Spleen (tissue), 11 donors: ENCODE measurements around the gene SSBP2. TPM values are rescaled to one million over a fixed set of nuclear protein-coding genes. Genes with fewer than 3 reads are reported as not detected.

Experiments used
- DNase-seq: peaks from one replicate; pipeline ENCODE4 v3.0.0-alpha.2; 2020
- H3K27ac ChIP-seq, 8 donors: fragments of 200-600 bp; sonication (generic) in 7 of 8; 1 replicate in 4 of 8; 2 replicates in 4 of 8; pipeline versions ENCODE4 v1.5.0 to v1.8.0; 2016 to 2021; ENCODE audit warnings: inconsistent platforms in 4 of 8, mild to moderate bottlenecking in 4 of 8, moderate library complexity in 1 of 8
- H3K27me3 ChIP-seq, 7 donors: fragments of 200-600 bp; sonication (generic) in 6 of 7; replicated peaks in 1 of 7; 1 replicate in 4 of 7; 2 replicates in 3 of 7; pipeline versions ENCODE4 v1.5.0 to v1.8.0; 2016 to 2021; ENCODE audit warnings: inconsistent platforms in 3 of 7, mild to moderate bottlenecking in 1 of 7
- H3K36me3 ChIP-seq, 6 donors: fragments of 200-600 bp; sonication (generic) in 5 of 6; 1 replicate in 4 of 6; 2 replicates in 2 of 6; pipeline versions ENCODE4 v1.5.0 to v1.8.0; 2016 to 2021; ENCODE audit warnings: inconsistent platforms in 2 of 6
- H3K4me1 ChIP-seq, 6 donors: fragments of 200-600 bp; sonication (generic) in 5 of 6; 1 replicate in 3 of 6; 2 replicates in 3 of 6; pipeline versions ENCODE4 v1.5.0 to v1.8.0; 2016 to 2021; ENCODE audit warnings: inconsistent platforms in 3 of 6
- H3K4me3 ChIP-seq, 8 donors: fragments of 200-600 bp; sonication (generic) in 7 of 8; 1 replicate in 4 of 8; 2 replicates in 4 of 8; pipeline versions ENCODE4 v1.5.0 to v1.8.0; 2016 to 2021; ENCODE audit warnings: inconsistent platforms in 4 of 8, mild to moderate bottlenecking in 4 of 8, moderate library complexity in 2 of 8
- H3K9me3 ChIP-seq, 8 donors: fragments of 200-600 bp; sonication (generic) in 7 of 8; 1 replicate in 4 of 8; 2 replicates in 4 of 8; pipeline versions ENCODE4 v1.5.0 to v1.8.0; 2016 to 2021; ENCODE audit warnings: inconsistent platforms in 4 of 8
- POLR2A ChIP-seq, 3 donors: fragments of 450-650 bp; IDR thresholded peaks; one replicate each; pipeline ENCODE4 v1.5.1; 2017; ENCODE audit warnings: antibody characterized with exemption in 3 of 3, mild to moderate bottlenecking in 1 of 3
- POLR2AphosphoS5 ChIP-seq, 3 donors: sonication (generic); formaldehyde crosslinking; IDR thresholded peaks; one replicate each; pipeline ENCODE4 v1.5.1; 2017; ENCODE audit warnings: antibody characterized with exemption in 3 of 3
- WGBS, 5 donors: extraction: QIAGEN DNeasy Blood & Tissue Kit in 3 of 5; methylation state at CpG; one replicate each; pipeline versions ENCODE4 v1.1.5 to v1.1.7; 2013 to 2018; 5-methylcytosine and 5-hydroxymethylcytosine counted together
- intact Hi-C: fragments of 100-400 bp; cut with DNase I; formaldehyde crosslinking; loops from one replicate; pipeline ENCODE4 v1.15.0; 2023; ENCODE audit warnings: low total_unique reads
- polyA plus RNA-seq, 3 donors: library from polyadenylated mRNA; stranded (reverse); fragments of 200-250 nt; gene quantifications; one replicate each; pipeline ENCODE4 v1.2.1, GENCODE V29; 2013
- total RNA-seq, 7 donors: library from RNA; depleted of rRNA in 3 of 7; stranded (reverse); fragments of >200 nt in 3 of 7; fragmentation: NEBNext Ultra II Directional in 4 of 7; extraction: Animal tissue kit (Norgen Biotek cat#: 25700) in 4 of 7; gene quantifications; one replicate each; pipeline versions ENCODE4 v1.1.0 to v1.2.1, GENCODE V29; 2016 to 2021
- TF ChIP-seq, protein P1 (sequence below), 11 experiments: fragments of 200-600 bp in 7 of 11; fragments of 450-650 bp in 4 of 11; sonication (generic) in 4 of 11; IDR thresholded peaks in 8 of 11; conservative IDR thresholded peaks in 3 of 11; 1 replicate in 7 of 11; 2 replicates in 4 of 11; pipeline versions ENCODE4 v1.4.0 to v1.8.0; 2016 to 2021; ENCODE audit warnings: antibody characterized with exemption in 11 of 11, inconsistent platforms in 4 of 11, mild to moderate bottlenecking in 1 of 11
- donor health status: healthy with polysubstance abuse.
- donor health status: DM: no; HTN: no; CAD: no; lungs with moderate emphysema.
- donor health status: DM: no; HTN: no; CAD: no.
- donor health status: Bipolar disorder and iron deficiency.
- donor health status: healthy.
- donor health status: DM: no; HTN: no; CAD: no.
- donor health status: DM: yes; HTN: yes; CAD: no.

Gene SSBP2
- total and polyA plus RNA-seq, 10 donors, result 12.2 to 40.8 (median 29.6) TPM

DNA sequence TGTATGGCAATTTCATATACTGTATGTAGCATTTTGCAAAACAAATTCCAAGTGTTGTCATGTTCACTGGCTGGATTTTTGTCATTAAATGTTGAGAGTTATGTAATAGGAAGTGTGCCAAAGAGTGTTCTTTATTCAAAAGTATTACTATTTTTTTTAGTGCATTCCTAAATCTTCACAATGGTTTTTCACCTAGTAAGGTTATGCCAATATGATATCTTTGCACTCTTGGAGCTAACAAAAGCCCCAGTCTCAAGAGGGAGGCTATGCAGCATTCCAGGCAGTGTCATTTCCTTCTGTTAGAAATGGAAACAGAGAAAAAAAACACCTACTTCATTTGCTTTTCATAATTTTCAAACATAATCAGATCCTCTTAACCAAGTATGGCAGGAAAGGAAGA is 5.1 kb upstream of the SSBP2 start:
- no peak overlapping the region for H3K27ac ChIP-seq
- DNase-seq, result no peak
- no peak overlapping the region for H3K4me3 ChIP-seq
- H3K4me1 ChIP-seq, result peaks cover 0 to 27% (median 19%) of the 10 kb centered on the region in 6 donors
- H3K36me3 ChIP-seq, result no peaks in the 10 kb centered on the region
- TF ChIP-seq, protein P1, sequence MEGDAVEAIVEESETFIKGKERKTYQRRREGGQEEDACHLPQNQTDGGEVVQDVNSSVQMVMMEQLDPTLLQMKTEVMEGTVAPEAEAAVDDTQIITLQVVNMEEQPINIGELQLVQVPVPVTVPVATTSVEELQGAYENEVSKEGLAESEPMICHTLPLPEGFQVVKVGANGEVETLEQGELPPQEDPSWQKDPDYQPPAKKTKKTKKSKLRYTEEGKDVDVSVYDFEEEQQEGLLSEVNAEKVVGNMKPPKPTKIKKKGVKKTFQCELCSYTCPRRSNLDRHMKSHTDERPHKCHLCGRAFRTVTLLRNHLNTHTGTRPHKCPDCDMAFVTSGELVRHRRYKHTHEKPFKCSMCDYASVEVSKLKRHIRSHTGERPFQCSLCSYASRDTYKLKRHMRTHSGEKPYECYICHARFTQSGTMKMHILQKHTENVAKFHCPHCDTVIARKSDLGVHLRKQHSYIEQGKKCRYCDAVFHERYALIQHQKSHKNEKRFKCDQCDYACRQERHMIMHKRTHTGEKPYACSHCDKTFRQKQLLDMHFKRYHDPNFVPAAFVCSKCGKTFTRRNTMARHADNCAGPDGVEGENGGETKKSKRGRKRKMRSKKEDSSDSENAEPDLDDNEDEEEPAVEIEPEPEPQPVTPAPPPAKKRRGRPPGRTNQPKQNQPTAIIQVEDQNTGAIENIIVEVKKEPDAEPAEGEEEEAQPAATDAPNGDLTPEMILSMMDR (IDR thresholded peaks at IDR 0.05 in 8 of 11, conservative IDR thresholded peaks at IDR 0.05 in 3 of 11), result no peak
- TF ChIP-seq POLR2A (IDR thresholded peaks at IDR 0.05), result no peak
- no peaks in the 10 kb centered on the region for H3K27me3 ChIP-seq
- no peaks in the 10 kb centered on the region for H3K9me3 ChIP-seq
- intact Hi-C loops, result no loop called here

DNA sequence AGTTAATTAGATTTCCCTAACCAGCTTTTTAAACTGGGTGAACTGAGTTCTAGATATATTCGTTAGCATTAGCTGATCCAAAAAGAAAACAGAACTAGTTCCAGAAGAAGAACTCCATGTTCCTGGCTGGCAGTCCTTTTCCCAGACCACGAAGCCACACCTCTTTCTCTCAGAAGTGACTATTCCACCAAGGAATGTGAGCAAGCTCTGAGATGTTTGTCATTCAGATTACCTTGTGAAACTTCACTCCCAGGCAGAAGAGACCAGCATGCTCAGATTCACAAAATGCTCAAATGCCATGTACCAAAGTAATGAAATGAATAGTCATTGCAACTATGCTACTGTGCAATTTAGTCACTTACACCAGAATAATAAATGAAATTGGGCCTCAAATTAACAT is 4.4 kb upstream of the SSBP2 start:
- intact Hi-C loops, result no loop called here
- TF ChIP-seq POLR2A (IDR thresholded peaks at IDR 0.05) (no peak), POLR2AphosphoS5 (IDR thresholded peaks at IDR 0.05) (no peak)
- TF ChIP-seq, protein P1 (IDR thresholded peaks at IDR 0.05 in 8 of 11, conservative IDR thresholded peaks at IDR 0.05 in 3 of 11), result no peak
- Histone ChIP-seq H3K4me3 (no peak overlapping the region), H3K36me3 (no peaks in the 10 kb centered on the region), H3K27me3 (no peaks in the 10 kb centered on the region), H3K4me1 (peaks cover 0 to 21% (median 16%) of the 10 kb centered on the region in 6 donors), H3K9me3 (no peaks in the 10 kb centered on the region), H3K27ac (peak overlapping the region in 1 of 8 donors; percentile 9)
- WGBS, 5 donors, result 73 to 86% (median 76%) methylated on average over 2 of the region's 2 CpGs
- no peak for DNase-seq

- H3K27me3 ChIP-seq, result peaks cover 0 to 5% (median 0%) of the 10 kb centered on the region in 7 donors
- H3K4me3 ChIP-seq, result no peak overlapping the region
- H3K9me3 ChIP-seq, result no peaks in the 10 kb centered on the region
- no peaks in the 10 kb centered on the region for H3K36me3 ChIP-seq
- 90 to 97% (median 93%) methylated on average over 2 of the region's 2 CpGs for WGBS, 5 donors
- intact Hi-C loops, result loop anchor here (5.0 kb wide), 1 partner anchor 98 kb away; no protein-coding TSS in a partner anchor
- TF ChIP-seq POLR2A (IDR thresholded peaks at IDR 0.05) (no peak), POLR2AphosphoS5 (IDR thresholded peaks at IDR 0.05) (no peak)
- TF ChIP-seq, protein P1 (IDR thresholded peaks at IDR 0.05 in 8 of 11, conservative IDR thresholded peaks at IDR 0.05 in 3 of 11), result no peak
- DNase-seq, result no peak
- H3K4me1 ChIP-seq, result peaks cover 0 to 21% (median 15%) of the 10 kb centered on the region in 6 donors
- no peak overlapping the region for H3K27ac ChIP-seq
Observed at GRCh38 chr5:81754621-81755020, 3.7 kb upstream of the SSBP2 start.

DNA sequence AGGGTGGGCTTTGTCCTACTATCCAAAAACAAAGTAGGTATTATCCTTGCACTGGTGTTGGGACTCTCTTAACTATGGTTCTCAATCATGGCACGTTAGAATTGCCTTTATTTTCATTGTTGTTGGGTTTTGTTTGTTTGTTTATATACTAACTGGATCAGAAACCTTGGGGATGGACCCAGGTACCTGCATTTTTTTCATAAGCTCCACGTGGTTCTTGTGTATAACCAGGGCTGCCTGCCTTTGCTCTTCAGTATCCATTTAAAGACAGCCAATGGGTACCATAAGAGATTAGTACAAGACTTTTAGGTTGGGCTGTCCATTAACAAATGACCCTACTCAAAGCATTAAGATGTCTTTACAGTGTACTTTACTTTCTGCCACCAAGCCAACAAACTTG is 2.5 kb upstream of the SSBP2 start:
- H3K27ac ChIP-seq, result no peak overlapping the region

More for the DNA sequence above, 2.5 kb upstream of the SSBP2 start:
- Histone ChIP-seq H3K36me3 (no peaks in the 10 kb centered on the region), H3K4me3 (no peak overlapping the region), H3K4me1 (peaks cover 12 to 31% (median 24%) of the 10 kb centered on the region in 6 donors), H3K27me3 (peaks cover 0 to 7% (median 0%) of the 10 kb centered on the region in 7 donors), H3K9me3 (no peaks in the 10 kb centered on the region)
- intact Hi-C loops, result loop anchor here (5.0 kb wide), 1 partner anchor 99 kb away; no protein-coding TSS in a partner anchor
- DNase-seq, result no peak
- TF ChIP-seq POLR2AphosphoS5 (IDR thresholded peaks at IDR 0.05) (no peak), POLR2A (IDR thresholded peaks at IDR 0.05) (no peak)
- TF ChIP-seq, protein P1 (IDR thresholded peaks at IDR 0.05 in 8 of 11, conservative IDR thresholded peaks at IDR 0.05 in 3 of 11), result no peak
- WGBS, 5 donors, result 84 to 93% (median 87%) methylated on average over 2 of the region's 2 CpGs
